NB4 (cell line): ENCODE results near the gene WASF3.

Experiments
- CTCF ChIP-seq: IDR thresholded peaks from one replicate; pipeline ENCODE4 v1.5.1; 2012; ENCODE audit warnings: low read depth, low read length
- MAX ChIP-seq: IDR thresholded peaks from 2 replicates; pipeline ENCODE4 v1.6.1; 2011; ENCODE audit warnings: low read depth, low read length
- POLR2A ChIP-seq: IDR thresholded peaks from 2 replicates; pipeline ENCODE4 v1.6.1; 2011; ENCODE audit warnings: mild to moderate bottlenecking; ENCODE audit not compliant: insufficient read length; ENCODE audit errors: extremely low read depth

- TF ChIP-seq CTCF (no peak), POLR2A (no peak), MAX (no peak)
Observed at GRCh38 chr13:26589754-26590153, 32.3 kb downstream of the WASF3 start.
